ENCODE results near the gene KDM8. TPM values are rescaled to one million over a fixed set of nuclear protein-coding genes. Genes with fewer than 3 reads are reported as not detected.
A peak's percentile ranks its signal among the peaks of the same experiment; 100 is the strongest.

Gene KDM8
- total RNA-seq, 1 experiment from 2014 or later: 5.3 TPM

DNA sequence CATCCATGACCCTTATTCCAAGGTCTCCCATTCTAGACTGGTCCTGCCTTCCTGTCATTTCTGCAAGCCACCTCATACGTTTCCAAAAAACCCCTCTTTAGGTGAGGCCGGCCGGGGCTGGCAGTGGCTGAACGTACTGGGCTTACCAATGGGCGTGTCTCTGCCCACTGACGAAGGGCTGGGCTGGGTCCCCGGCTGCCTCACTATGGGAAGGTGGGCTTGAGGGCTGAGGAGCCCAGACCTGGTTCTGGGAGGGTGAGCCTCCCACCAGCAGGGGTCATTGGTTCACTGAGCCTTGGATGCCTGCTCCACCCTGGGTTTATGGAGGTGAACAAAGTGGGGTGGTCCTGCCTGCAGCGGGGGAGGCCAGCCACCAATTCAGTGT lies 19.9 kb downstream of the KDM8 start:
- no peak overlapping the region for H3K9ac ChIP-seq (ENCODE audit: low read length)
- no peak overlapping the region for H3K4me3 ChIP-seq (replicated peaks in 1 of 2; ENCODE audit: low read depth in 1 of 2, low read length in 2 of 2)
- peak overlapping the region; percentile 31; the same call in 1 of the 2 replicates for H3K4me2 ChIP-seq (ENCODE audit: low read length)
- H3K4me1 ChIP-seq (ENCODE audit: control insufficient read depth in 1 of 2, insufficient read depth in 2 of 2, low read length in 2 of 2): peaks cover 8 to 14% of the 10 kb centered on the region in 2 experiments; a peak in 3 of 4 replicates
- RAD21 ChIA-PET (ENCODE audit: low non-redundant PET in 1 of 2, low total read pairs in 2 of 2, uncharacterized antibody in 2 of 2, unreplicated experiment in 2 of 2): no interaction called here
- DNase-seq (ENCODE audit: low read depth, low spot score) (no peak), ATAC-seq (no peak)
- POLR2A ChIA-PET: interaction anchor here (1.2 kb wide), 1 partner anchor 19 kb away, joined by 4 read pairs; the partner anchor contains the start of gene KDM8
- no peaks in the 10 kb centered on the region for H3K9me3 ChIP-seq (ENCODE audit: control insufficient read depth in 1 of 2, insufficient read depth in 1 of 2, low read depth in 1 of 2, low read length in 2 of 2)
- no peak overlapping the region for H2AFZ ChIP-seq (ENCODE audit: low read depth, low read length, poor library complexity, severe bottlenecking)
- no peak for TF ChIP-seq EZH2phosphoT487 (IDR thresholded peaks at IDR 0.05; ENCODE audit: borderline replicate concordance)
- peak; percentile 28; the same call in 1 of the 2 replicates for TF ChIP-seq RAD21 (IDR thresholded peaks at IDR 0.05; ENCODE audit: low read depth)
- TF ChIP-seq ELF1 (IDR thresholded peaks at IDR 0.05; ENCODE audit: borderline replicate concordance, low read depth): no peak
- no peaks in the 10 kb centered on the region for H3K9me2 ChIP-seq (ENCODE audit: insufficient read depth)
- BruUV-seq (replicated peaks): no TSS peak
- no peaks in the 10 kb centered on the region; a peak in 1 of 4 replicates for H3K36me3 ChIP-seq (ENCODE audit: control insufficient read depth in 1 of 2, insufficient read depth in 2 of 2, low read length in 2 of 2)
- no peaks in the 10 kb centered on the region for H3K79me2 ChIP-seq (ENCODE audit: insufficient read depth, low read length)
- CTCF ChIA-PET: no interaction called here
- H3K27ac ChIP-seq (ENCODE audit: low read depth, low read length): no peak overlapping the region
- no peaks in the 10 kb centered on the region for H3K27me3 ChIP-seq (ENCODE audit: insufficient read depth, low read length)
- intact Hi-C loops (cut with micrococcal nuclease): no loop called here
- no peaks in the 10 kb centered on the region for H4K20me1 ChIP-seq (ENCODE audit: insufficient read depth)

DNA sequence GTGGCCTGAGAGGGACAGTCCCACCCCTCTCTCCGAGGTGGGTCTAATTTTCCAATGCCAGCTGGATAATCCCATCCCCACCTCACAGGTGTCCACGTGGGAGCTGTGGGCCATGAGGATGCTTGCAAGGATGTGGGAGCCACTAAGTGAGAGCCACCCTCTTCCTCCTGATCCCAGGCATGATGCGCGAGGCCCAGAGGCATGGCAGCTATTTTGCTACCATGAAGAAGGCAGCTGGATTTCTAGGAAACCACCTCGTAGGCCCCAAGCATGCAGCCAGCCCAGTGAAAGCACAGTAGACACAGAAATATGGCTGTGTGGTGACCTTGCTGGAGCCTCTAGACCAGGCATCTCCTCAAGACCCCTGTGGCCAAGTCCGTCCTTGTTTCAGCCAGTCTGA lies 20.4 kb downstream of the KDM8 start:
- BruUV-seq (replicated peaks): no TSS peak
- Histone ChIP-seq H2AFZ (ENCODE audit: low read depth, low read length, poor library complexity, severe bottlenecking) (no peak overlapping the region), H3K79me2 (ENCODE audit: insufficient read depth, low read length) (no peaks in the 10 kb centered on the region), H3K36me3 (ENCODE audit: control insufficient read depth in 1 of 2, insufficient read depth in 2 of 2, low read length in 2 of 2) (no peaks in the 10 kb centered on the region; a peak in 1 of 4 replicates), H3K27me3 (ENCODE audit: insufficient read depth, low read length) (no peaks in the 10 kb centered on the region), H3K27ac (ENCODE audit: low read depth, low read length) (no peak overlapping the region), H3K4me2 (ENCODE audit: low read length) (0 out of 2 replicates have a peak overlapping the region, but pooled peaks have one; percentile 31), H3K9ac (ENCODE audit: low read length) (no peak overlapping the region), H3K9me3 (ENCODE audit: control insufficient read depth in 1 of 2, insufficient read depth in 1 of 2, low read depth in 1 of 2, low read length in 2 of 2) (no peaks in the 10 kb centered on the region), H3K9me2 (ENCODE audit: insufficient read depth) (no peaks in the 10 kb centered on the region), H3K4me1 (ENCODE audit: control insufficient read depth in 1 of 2, insufficient read depth in 2 of 2, low read length in 2 of 2) (peaks cover 8 to 14% of the 10 kb centered on the region in 2 experiments; a peak in 3 of 4 replicates), H3K4me3 (replicated peaks in 1 of 2; ENCODE audit: low read depth in 1 of 2, low read length in 2 of 2) (no peak overlapping the region), H4K20me1 (ENCODE audit: insufficient read depth) (no peaks in the 10 kb centered on the region)
- ChIA-PET POLR2A (no interaction called here), RAD21 (ENCODE audit: low non-redundant PET in 1 of 2, low total read pairs in 2 of 2, uncharacterized antibody in 2 of 2, unreplicated experiment in 2 of 2) (no interaction called here), CTCF (no interaction called here)
- no peak for ATAC-seq
- TF ChIP-seq CEBPB (IDR thresholded peaks at IDR 0.05; ENCODE audit: low read depth): no peak
- no peak for TF ChIP-seq EGR1 (IDR thresholded peaks at IDR 0.05; ENCODE audit: low read depth)
- no peak for TF ChIP-seq ZFX (IDR thresholded peaks at IDR 0.05)
- no peak for TF ChIP-seq JUND (IDR thresholded peaks at IDR 0.05)
- DNase-seq (ENCODE audit: low read depth, low spot score): no peak
- intact Hi-C loops (cut with micrococcal nuclease): no loop called here

Data from HCT116 (cell line).